ENCODE data around the gene CDC42BPA.
"Not testable (repeated sequence)": the region's sequence is repeated elsewhere in the genome, so short reads cannot be mapped to it uniquely, and the experiment has no call there.

The CDC42BPA gene

DNA sequence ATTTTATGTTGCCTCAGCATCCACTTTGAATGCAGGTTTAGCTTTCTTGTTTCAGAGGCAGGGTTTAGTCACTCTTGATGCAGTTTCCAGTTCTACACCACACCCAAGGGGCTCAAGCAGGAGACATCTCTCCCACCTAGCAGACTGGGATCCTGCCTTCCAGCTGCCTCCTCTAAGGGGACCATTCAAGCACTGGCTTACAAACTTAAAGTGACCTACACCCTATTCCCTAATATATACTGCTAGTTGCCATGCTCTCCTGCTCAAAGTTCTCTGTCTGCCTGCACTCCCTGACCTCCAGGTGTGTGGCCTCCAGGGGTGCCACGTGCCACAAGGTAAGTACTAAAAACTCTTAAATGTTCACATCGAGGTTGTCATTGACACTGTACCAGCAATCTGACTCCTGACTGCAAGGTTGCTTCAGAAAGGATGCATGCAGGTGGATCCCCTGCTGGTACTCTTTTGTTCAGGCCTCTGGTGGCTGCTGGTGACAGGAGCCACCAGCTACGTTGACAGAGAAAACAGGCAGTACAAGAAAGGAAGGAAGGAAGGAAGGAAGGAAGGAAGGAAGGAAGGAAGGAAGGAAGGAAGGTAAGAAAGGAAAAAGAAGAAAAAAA, 192.3 kb downstream of the CDC42BPA start:
- no peak for DNase-seq (ENCODE audit: low read depth, low spot score)
- no peak overlapping the region for H3K27ac ChIP-seq

GRCh38 chr1:227124473-227124872, 193.8 kb downstream of the CDC42BPA start:
- Histone ChIP-seq H3K9ac (ENCODE audit: insufficient read length) (no peak overlapping the region), H3K36me3 (ENCODE audit: insufficient read depth, low read length) (0 out of 2 replicates have a peak, but pooled peaks cover 4% of the 10 kb centered on the region), H3K9me3 (ENCODE audit: low read depth, low read length) (no peaks in the 10 kb centered on the region), H3K4me3 (no peak overlapping the region), H3K27ac (no peak overlapping the region)
- no peak for TF ChIP-seq EZH2 (IDR thresholded peaks at IDR 0.05)
- no peak for TF ChIP-seq POLR2AphosphoS5 (IDR thresholded peaks at IDR 0.05; ENCODE audit: borderline replicate concordance, low read depth, low read length)
- no peak for TF ChIP-seq FOXP2 (optimal IDR thresholded peaks at IDR 0.05; ENCODE audit: control extremely low read depth, extremely low read length, insufficient read depth)
- DNase-seq (ENCODE audit: low read depth, low spot score): no peak

More for the DNA sequence above, 192.3 kb downstream of the CDC42BPA start:
- no peak overlapping the region for H3K9ac ChIP-seq (ENCODE audit: insufficient read length)
- TF ChIP-seq EZH2 (IDR thresholded peaks at IDR 0.05): no peak
- no peak for TF ChIP-seq POLR2AphosphoS5 (IDR thresholded peaks at IDR 0.05; ENCODE audit: borderline replicate concordance, low read depth, low read length)
- TF ChIP-seq FOXP2 (optimal IDR thresholded peaks at IDR 0.05; ENCODE audit: control extremely low read depth, extremely low read length, insufficient read depth): no peak
- H3K9me3 ChIP-seq (ENCODE audit: low read depth, low read length): no peaks in the 10 kb centered on the region
- H3K36me3 ChIP-seq (ENCODE audit: insufficient read depth, low read length): 0 out of 2 replicates have a peak, but pooled peaks cover 4% of the 10 kb centered on the region
- H3K4me3 ChIP-seq: no peak overlapping the region

DNA sequence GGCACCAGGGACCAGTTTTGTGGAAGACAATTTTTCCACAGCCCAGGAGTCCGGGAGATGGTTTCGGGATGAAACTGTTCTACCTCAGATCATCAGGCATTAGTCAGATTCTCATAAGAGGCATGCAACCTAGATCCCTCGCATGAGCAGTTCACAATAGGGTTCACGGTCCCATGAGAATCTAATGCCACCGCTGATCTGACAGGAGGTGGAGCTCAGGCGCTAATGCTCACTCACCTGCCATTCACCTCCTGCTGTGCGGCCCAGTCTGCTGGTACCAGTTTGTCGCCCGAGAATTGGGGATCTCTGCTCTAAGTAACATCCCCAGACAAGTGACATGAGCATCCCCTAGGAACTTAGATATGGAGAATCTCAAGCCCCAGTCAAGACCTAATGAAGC, 197.5 kb downstream of the CDC42BPA start:
- TF ChIP-seq EZH2 (IDR thresholded peaks at IDR 0.05): no peak
- no peak for TF ChIP-seq POLR2AphosphoS5 (IDR thresholded peaks at IDR 0.05; ENCODE audit: borderline replicate concordance, low read depth, low read length)
- no peak for TF ChIP-seq FOXP2 (optimal IDR thresholded peaks at IDR 0.05; ENCODE audit: control extremely low read depth, extremely low read length, insufficient read depth)

GRCh38 chr1:227112538-227112937, 205.8 kb downstream of the CDC42BPA start:
- Histone ChIP-seq H3K36me3 (ENCODE audit: insufficient read depth, low read length) (peaks cover 30% of the 10 kb centered on the region), H3K4me3 (no peak overlapping the region)
- DNase-seq (ENCODE audit: low read depth, low spot score): no peak

More for the DNA sequence above, 197.5 kb downstream of the CDC42BPA start:
- no peak for DNase-seq (ENCODE audit: low read depth, low spot score)
- H3K9me3 ChIP-seq (ENCODE audit: low read depth, low read length): no peaks in the 10 kb centered on the region
- H3K36me3 ChIP-seq (ENCODE audit: insufficient read depth, low read length): no peaks in the 10 kb centered on the region
- no peak overlapping the region for H3K27ac ChIP-seq
- no peak overlapping the region for H3K9ac ChIP-seq (ENCODE audit: insufficient read length)
- no peak overlapping the region for H3K4me3 ChIP-seq

GRCh38 chr1:227111782-227112181, 206.5 kb downstream of the CDC42BPA start:
- no peak overlapping the region for H3K4me3 ChIP-seq
- H3K9me3 ChIP-seq (ENCODE audit: low read depth, low read length): no peaks in the 10 kb centered on the region
- peaks cover 37% of the 10 kb centered on the region for H3K36me3 ChIP-seq (ENCODE audit: insufficient read depth, low read length)
- no peak for DNase-seq (ENCODE audit: low read depth, low spot score)
- no peak overlapping the region for H3K27ac ChIP-seq
- no peak overlapping the region for H3K9ac ChIP-seq (ENCODE audit: insufficient read length)
- no peak for TF ChIP-seq FOXP2 (optimal IDR thresholded peaks at IDR 0.05; ENCODE audit: control extremely low read depth, extremely low read length, insufficient read depth)

More at GRCh38 chr1:227112538-227112937, 205.8 kb downstream of the CDC42BPA start:
- Histone ChIP-seq H3K9ac (ENCODE audit: insufficient read length) (no peak overlapping the region), H3K9me3 (ENCODE audit: low read depth, low read length) (no peaks in the 10 kb centered on the region), H3K27ac (no peak overlapping the region)
- TF ChIP-seq FOXP2 (optimal IDR thresholded peaks at IDR 0.05; ENCODE audit: control extremely low read depth, extremely low read length, insufficient read depth): no peak
- no peak for TF ChIP-seq EZH2 (IDR thresholded peaks at IDR 0.05)
- no peak for TF ChIP-seq POLR2AphosphoS5 (IDR thresholded peaks at IDR 0.05; ENCODE audit: borderline replicate concordance, low read depth, low read length)

- not testable (repeated sequence) for H3K9me3 ChIP-seq (ENCODE audit: low read depth, low read length); H3K9ac ChIP-seq (ENCODE audit: insufficient read length); H3K27ac ChIP-seq; DNase-seq (ENCODE audit: low read depth, low spot score); H3K4me3 ChIP-seq
- H3K36me3 ChIP-seq (ENCODE audit: insufficient read depth, low read length): peaks cover 34% of the 10 kb centered on the region
Observed at GRCh38 chr1:227105291-227105690, 213.0 kb downstream of the CDC42BPA start.

DNA sequence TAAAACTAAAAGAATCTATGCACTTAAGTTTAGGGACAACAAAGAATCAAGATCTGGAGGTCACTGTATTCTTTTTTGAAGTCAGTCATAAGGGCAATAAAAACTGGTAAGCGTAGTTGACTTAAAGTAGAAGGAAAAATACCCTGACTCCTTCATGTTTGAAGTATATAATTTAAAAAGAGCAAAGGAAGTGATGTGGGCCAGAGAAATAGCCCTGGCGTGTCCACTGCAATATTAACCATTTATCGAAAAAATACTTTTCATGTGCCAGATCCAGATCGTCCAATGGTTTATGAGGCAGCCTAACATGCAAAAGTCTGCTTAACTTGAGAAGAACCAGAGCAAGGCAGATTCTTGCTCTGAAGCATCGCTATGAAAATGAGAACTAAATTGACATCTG, 216.2 kb downstream of the CDC42BPA start:
- H3K4me3 ChIP-seq: no peak overlapping the region
- H3K9me3 ChIP-seq (ENCODE audit: low read depth, low read length): no peaks in the 10 kb centered on the region
- DNase-seq (ENCODE audit: low read depth, low spot score): no peak
- H3K9ac ChIP-seq (ENCODE audit: insufficient read length): no peak overlapping the region
- no peak for TF ChIP-seq POLR2AphosphoS5 (IDR thresholded peaks at IDR 0.05; ENCODE audit: borderline replicate concordance, low read depth, low read length)
- TF ChIP-seq EZH2 (IDR thresholded peaks at IDR 0.05): no peak
- TF ChIP-seq FOXP2 (optimal IDR thresholded peaks at IDR 0.05; ENCODE audit: control extremely low read depth, extremely low read length, insufficient read depth): no peak
- H3K27ac ChIP-seq: no peak overlapping the region
- H3K36me3 ChIP-seq (ENCODE audit: insufficient read depth, low read length): peaks cover 23% of the 10 kb centered on the region

GRCh38 chr1:227094249-227094966, 223.9 kb downstream of the CDC42BPA start:
- H3K9me3 ChIP-seq (ENCODE audit: low read depth, low read length): no peaks in the 10 kb centered on the region
- no peak overlapping the region for H3K27ac ChIP-seq
- no peak for DNase-seq (ENCODE audit: low read depth, low spot score)
- no peak overlapping the region for H3K4me3 ChIP-seq
- TF ChIP-seq POLR2AphosphoS5 (IDR thresholded peaks at IDR 0.05; ENCODE audit: borderline replicate concordance, low read depth, low read length): no peak
- TF ChIP-seq FOXP2 (optimal IDR thresholded peaks at IDR 0.05; ENCODE audit: control extremely low read depth, extremely low read length, insufficient read depth): no peak
- no peak for TF ChIP-seq EZH2 (IDR thresholded peaks at IDR 0.05)
- peaks cover 12% of the 10 kb centered on the region for H3K36me3 ChIP-seq (ENCODE audit: insufficient read depth, low read length)
- H3K9ac ChIP-seq (ENCODE audit: insufficient read length): no peak overlapping the region

All from SK-N-MC (cell line).